SKM-1 treated with dmso at 0.1 percent for 144 hours (cell line): ENCODE results near the gene POU2AF2.
"Not testable (repeated sequence)": the region's sequence is repeated elsewhere in the genome, so short reads cannot be mapped to it uniquely, and the experiment has no call there.

ENCODE experiments used
- DNase-seq: peaks from one replicate; lab custom pipeline; 2025; ENCODE audit not compliant: unreplicated experiment; lab: John Stamatoyannopoulos, UW

POU2AF2 gene

GRCh38 chr11:111253630-111254029, 8.1 kb downstream of the POU2AF2 start:
- DNase-seq: no peak

- no peak for DNase-seq
Measured at GRCh38 chr11:111258046-111258445, 12.5 kb downstream of the POU2AF2 start.

- no peak for DNase-seq
Measured at GRCh38 chr11:111259896-111260295, 14.4 kb downstream of the POU2AF2 start.

DNA sequence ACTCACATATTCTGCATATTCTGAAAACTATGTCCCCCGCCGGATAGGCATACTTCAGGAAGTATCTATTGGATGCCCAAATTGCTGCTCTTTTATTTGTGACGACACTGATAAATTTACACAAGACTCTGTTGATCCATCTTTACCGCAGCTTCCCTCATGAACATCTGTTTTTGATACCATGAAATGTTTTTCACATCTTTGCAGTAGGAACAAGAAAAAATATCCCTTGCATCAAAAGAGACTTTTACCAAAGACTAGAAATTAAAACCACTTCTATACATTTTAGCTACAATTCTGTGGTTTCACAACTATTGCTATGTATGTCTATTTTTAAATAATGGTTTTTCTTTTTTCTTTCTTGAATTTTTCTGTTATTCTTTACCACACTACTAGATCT, 15.3 kb downstream of the POU2AF2 start:
- DNase-seq: no peak

- DNase-seq: no peak
Measured at GRCh38 chr11:111264646-111265045, 19.1 kb downstream of the POU2AF2 start.

GRCh38 chr11:111265421-111265820, 19.9 kb downstream of the POU2AF2 start:
- DNase-seq: no peak

DNA sequence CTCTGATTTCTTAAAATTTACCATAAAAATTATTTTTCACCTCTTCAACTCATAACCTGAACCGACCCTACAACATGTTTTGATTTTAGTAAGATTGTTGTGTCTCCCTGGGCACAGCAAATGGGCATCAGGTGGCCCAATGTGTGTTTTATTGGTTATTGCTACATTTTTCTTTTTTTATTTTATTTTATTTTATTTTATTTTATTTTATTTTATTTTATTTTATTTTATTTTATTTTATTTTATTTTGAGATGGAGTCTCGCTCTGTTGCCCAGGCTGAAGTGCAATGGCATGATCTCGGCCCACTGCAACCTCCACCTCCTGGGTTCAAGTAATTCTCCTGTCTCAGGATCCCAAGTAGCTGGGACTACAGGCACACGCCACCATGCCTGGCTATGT, 22.8 kb downstream of the POU2AF2 start:
- not testable (repeated sequence) for DNase-seq

DNA sequence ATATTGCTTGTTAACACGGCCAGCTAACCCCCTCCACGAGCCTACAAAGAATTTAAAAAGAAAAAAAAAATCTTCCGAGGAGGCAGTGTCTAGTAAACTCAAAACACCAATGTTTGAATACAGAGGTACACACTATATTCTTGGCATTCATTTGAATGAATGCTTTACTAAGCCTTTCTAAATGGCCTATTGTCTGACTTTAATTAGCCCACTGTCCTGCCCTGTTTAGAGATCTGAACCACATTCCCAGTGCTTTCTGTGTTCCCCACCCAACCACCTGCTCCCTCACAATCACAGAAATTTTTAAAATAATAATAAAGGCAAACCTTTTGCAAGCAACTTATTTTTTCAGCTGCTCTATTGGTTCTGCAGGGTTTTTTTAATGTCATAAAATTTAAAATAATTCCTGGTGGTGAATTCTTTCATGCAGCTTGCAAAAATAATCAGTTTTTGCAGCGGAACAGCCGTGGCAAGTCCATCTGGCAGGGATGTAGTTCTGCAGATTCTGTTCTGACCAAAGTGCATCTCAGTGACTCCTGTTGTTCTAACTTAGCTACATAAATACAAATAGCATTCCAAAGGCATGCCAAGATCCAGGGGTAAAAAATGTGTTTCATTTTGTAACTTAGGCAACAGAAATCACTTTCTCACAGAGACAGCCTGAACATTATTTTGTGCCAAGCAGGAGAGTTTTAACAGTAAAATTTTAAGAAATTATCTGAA, 23.8 kb downstream of the POU2AF2 start:
- DNase-seq: no peak

DNA sequence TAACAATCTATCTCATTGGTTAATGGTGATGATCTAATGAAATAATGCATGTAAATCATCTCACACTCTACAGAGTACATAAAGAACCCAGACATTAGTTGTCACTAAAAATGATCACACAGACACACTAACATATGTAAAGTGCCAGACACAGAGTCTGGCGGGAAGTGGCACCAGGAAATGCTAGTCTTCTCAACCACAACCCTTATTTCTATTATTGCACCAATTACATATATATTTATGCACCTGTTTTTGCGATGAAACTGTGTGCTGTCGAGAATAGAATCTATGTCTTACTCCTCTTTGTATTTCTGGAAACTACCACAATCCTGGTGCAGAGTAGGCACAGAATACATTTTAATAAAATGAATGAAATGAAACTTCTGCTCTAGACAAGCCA, 26.9 kb downstream of the POU2AF2 start:
- no peak for DNase-seq

DNA sequence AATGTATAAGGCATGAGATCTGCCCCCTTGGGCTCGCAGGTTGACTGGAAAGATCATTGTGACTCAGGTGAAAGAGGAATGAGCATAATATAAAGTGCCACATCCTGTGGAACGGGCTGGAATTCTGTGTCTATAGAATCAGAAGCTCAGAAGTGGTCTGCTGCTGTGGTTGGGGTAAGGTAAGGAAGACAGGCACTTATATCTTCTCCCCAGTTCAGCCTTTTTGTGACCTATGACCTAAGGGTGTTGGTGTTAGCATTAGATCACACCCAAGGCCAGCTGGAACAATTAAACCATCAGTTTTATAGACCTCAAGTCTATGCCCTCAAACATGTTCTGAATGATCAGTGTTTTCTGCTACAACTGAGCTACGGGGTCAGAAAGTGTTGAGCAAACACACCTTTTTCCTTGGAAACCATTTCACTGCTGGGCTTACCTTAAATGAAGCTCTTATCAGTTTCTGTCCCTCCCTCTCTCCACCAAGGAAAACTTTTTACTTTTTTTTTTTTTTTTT, 37.1 kb downstream of the POU2AF2 start:
- DNase-seq: no peak

DNA sequence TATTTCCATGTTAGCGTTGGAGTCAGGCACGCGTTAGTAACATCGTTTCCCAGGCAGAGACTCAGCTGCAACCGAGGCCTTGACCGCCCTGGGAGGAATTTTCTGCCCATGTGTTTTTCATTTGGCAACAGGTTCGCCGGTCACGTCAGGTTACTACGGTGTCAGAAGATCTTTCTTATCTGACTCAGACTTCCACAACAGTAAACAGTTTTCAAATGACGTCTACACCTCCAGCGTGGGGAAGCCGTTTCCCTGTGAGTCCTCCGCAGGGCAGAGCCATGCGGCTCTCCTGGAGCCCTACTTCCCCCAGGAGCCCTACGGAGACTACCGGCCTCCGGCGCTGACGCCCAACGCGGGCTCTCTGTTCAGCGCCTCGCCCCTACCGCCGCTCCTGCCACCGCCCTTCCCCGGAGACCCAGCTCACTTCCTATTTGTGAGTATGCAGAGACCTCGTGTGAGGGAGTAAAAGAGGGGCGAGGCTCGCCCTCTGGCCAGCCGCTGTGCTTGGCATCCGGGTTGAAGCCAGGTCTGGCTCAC, 38.5 kb downstream of the POU2AF2 start:
- no peak for DNase-seq

DNA sequence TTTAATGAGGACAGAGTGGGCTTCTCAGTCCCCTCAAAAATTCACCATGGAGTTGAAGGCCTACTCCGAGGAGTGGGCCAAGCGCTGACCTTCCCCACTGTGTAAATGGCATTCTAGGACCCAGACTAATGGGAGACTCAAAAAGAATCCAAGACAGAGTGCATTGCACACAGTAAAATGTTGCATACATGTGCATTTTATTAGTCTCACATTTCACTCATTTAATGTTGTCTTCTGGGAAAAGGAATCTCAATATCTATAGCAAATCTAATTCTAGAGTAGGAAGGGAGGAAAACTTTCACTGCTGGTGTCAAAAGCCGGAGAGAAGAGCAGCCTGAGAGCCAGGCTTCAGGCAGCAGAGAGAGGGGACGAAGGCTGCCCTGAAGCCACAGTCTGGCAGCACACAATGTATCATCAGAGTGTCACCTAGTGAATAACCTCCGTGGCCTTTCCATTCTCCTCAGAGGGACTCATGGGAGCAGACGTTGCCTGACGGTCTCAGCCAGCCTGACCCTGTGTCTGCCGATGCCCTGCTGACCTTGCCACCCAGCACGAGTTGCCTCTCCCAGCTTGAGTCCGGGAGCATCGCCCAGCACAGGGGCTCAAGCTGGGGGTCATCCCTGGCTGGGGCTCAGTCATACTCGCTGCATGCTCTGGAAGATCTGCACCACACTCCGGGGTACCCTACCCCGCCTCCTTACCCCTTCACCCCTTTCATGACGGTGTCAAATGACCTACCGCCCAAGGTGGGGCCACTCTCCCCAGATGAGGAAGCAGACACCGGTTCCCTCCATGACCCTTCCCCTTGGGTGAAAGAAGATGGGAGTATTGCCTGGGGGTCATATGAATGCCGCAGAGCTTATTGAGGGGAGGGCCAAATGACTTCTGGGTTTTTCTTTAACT, 39.9 kb downstream of the POU2AF2 start:
- DNase-seq: no peak

GRCh38 chr11:111291764-111292163, 46.2 kb downstream of the POU2AF2 start:
- DNase-seq: no peak

DNA sequence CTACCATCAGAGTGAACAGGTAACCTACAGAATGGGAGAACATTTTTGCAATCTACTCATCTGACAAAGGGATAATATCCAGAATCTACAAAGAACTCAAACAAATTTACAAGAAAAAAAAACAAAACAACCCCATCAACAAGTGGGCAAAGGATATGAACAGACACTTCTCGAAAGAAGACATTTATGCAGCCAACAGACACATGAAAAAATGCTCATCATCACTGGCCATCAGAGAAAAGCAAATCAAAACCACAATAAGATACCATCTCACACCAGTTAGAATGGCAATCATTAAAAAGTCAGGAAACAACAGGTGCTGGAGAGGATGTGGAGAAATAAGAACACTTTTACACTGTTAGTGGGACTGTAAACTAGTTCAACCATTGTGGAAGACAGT, 46.9 kb downstream of the POU2AF2 start:
- not testable (repeated sequence) for DNase-seq

DNA sequence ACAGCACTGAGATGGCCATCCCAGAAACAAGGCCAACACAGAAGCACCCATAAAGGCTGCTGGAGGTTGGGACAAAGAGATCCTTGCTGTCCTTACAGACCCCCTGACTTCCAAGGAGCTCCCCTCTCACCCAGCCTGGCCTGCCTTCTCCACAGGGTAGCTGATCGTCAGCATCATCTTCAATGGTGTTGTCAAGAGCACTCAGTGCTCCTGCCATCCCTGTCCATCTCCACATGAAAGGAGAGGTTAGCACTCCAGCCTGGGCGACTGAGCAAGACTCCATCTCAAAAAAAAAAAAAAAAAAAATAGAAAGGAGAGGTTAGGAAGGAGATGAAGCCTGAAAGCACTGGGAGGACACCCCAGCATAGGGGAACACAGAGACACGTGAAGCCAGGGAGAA, 50.7 kb downstream of the POU2AF2 start:
- no peak for DNase-seq

DNA sequence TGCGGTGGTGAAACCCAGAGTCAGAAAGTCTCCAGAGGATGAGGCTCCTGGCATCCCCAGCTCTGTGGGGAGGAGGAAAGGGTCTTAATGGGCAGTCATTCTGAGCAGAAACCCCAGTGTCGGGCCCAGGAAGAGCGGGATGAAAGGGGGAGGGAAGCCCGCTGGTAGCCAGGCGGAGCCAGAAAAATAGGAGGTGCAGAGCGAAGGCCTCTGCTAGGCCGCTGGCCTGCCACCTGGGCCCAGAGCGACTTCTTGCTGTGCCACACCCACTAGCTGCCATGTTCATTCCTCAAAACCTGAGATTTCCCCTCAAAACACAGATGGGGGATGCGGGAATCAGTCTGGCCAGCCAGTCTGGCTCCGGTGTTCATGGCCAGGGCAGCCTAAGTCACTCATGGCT, 52.2 kb downstream of the POU2AF2 start:
- no peak for DNase-seq

GRCh38 chr11:111298413-111299100, 53.0 kb downstream of the POU2AF2 start, which contains the start of gene POU2AF3:
Gene POU2AF3, plus strand, starts transcription at chr11:111298546. Its CDS starts 36 bp downstream, at chr11:111298582.
- no peak for DNase-seq

- DNase-seq: no peak
Measured at GRCh38 chr11:111299101-111300026, 53.8 kb downstream of the POU2AF2 start.

- DNase-seq: no peak
Measured at GRCh38 chr11:111300569-111300968, 55.0 kb downstream of the POU2AF2 start.
